ENCODE results near the gene SMR3A.

GRCh38 chr4:70402762-70403161 lies 42.2 kb downstream of the SMR3A start:
- TF ChIP-seq ATF6 (CRISPR knock-in tag; IDR thresholded peaks at IDR 0.05), result no peak
- TF ChIP-seq NR3C1 (CRISPR knock-in tag; conservative IDR thresholded peaks at IDR 0.05; ENCODE audit: low read depth), result no peak

All from WTC11 (cell line).